ENCODE results near the gene COL8A1. TPM values are rescaled to one million over a fixed set of nuclear protein-coding genes. Genes with fewer than 3 reads are reported as not detected.

COL8A1 gene
- total and polyA plus RNA-seq, 5 donors from 2014 or later = not detected

DNA sequence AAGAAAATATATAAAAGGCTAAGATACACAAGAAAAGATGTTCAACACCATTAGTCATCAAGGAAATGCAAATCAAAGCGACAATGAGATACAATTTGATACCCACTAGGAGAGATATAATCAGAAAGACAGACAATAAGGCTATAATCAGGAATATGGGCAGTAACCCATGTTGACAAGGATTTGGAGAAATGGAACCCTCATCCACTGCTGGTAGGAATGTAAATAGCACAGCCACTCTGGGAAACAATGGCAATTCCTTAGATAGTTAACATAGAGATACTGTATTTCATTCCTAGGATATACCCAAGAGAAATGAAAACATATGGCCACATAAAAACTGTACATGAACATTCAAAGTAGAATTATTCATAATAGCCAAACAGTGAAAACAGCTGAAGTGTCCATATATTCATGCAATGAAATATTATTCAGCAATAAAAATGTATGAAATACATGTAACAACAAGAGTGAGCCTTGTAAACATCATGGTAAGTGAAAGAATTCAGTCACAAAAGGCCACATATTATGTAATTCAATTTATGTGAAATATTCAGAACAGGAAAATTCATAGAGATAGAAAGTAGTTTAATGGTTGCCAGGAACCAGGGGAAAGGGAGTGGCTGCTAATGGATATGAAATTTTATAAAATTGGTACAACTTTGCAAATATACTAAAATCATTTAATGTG is 18.2 kb upstream of the COL8A1 start:
- Histone ChIP-seq H3K9me3 (ENCODE audit: control insufficient read depth in 2 of 2, low read length in 2 of 2) (no peaks in the 10 kb centered on the region), H3K27ac (ENCODE audit: insufficient read depth, low read length, poor library complexity, severe bottlenecking) (no peak overlapping the region), H3K27me3 (ENCODE audit: control insufficient read depth, insufficient read depth, low read length) (no peaks in the 10 kb centered on the region), H3K4me3 (ENCODE audit: low read depth, low read length) (no peak overlapping the region), H3K36me3 (ENCODE audit: control insufficient read depth, insufficient read depth, low read length) (no peaks in the 10 kb centered on the region), H3K4me1 (ENCODE audit: control insufficient read depth, insufficient read depth, low read length, poor library complexity, severe bottlenecking) (no peaks in the 10 kb centered on the region)
- Mint-ChIP-seq H3K4me1 (no peaks in the 10 kb centered on the region), H3K9me3 (peaks cover 0 to 10% (median 2%) of the 10 kb centered on the region in 7 donors), H3K27ac (no peak overlapping the region), H3K36me3 (no peaks in the 10 kb centered on the region), H3K4me3 (no peak overlapping the region), H3K27me3 (no peaks in the 10 kb centered on the region)
- no peak for ATAC-seq (ENCODE audit: low read depth in 2 of 2)
- no peak for DNase-seq

DNA sequence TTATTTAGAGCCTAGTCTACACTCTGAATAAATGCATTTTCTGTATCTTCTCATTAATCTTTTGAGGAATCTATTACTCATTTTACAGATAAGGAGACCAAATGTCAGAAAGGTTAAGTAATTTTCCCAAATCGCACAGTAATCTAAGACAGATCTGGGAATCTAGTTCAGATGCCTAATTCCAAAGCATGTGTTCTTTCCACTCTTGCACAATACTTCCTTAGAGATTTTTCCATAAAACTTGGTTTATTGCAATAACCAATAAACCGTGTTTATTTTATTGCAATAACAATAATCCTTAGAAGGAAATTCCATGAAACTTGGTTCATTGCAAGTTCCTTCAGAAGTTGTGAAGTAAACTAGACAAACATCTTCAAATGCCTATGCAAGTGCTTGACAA is 17.4 kb upstream of the COL8A1 start:
- Mint-ChIP-seq H3K27me3 (no peaks in the 10 kb centered on the region), H3K4me3 (no peak overlapping the region), H3K27ac (no peak overlapping the region), H3K4me1 (no peaks in the 10 kb centered on the region), H3K9me3 (peaks cover 0 to 8% (median under 1%) of the 10 kb centered on the region in 7 donors), H3K36me3 (no peaks in the 10 kb centered on the region)
- H3K27ac ChIP-seq (ENCODE audit: insufficient read depth, low read length, poor library complexity, severe bottlenecking) = no peak overlapping the region
- H3K27me3 ChIP-seq (ENCODE audit: control insufficient read depth, insufficient read depth, low read length) = no peaks in the 10 kb centered on the region
- no peaks in the 10 kb centered on the region for H3K36me3 ChIP-seq (ENCODE audit: control insufficient read depth, insufficient read depth, low read length)
- no peak for ATAC-seq (ENCODE audit: low read depth in 2 of 2)
- no peak for DNase-seq
- no peak overlapping the region for H3K4me3 ChIP-seq (ENCODE audit: low read depth, low read length)
- H3K4me1 ChIP-seq (ENCODE audit: control insufficient read depth, insufficient read depth, low read length, poor library complexity, severe bottlenecking) = no peaks in the 10 kb centered on the region
- H3K9me3 ChIP-seq (ENCODE audit: control insufficient read depth in 2 of 2, low read length in 2 of 2) = no peaks in the 10 kb centered on the region

DNA sequence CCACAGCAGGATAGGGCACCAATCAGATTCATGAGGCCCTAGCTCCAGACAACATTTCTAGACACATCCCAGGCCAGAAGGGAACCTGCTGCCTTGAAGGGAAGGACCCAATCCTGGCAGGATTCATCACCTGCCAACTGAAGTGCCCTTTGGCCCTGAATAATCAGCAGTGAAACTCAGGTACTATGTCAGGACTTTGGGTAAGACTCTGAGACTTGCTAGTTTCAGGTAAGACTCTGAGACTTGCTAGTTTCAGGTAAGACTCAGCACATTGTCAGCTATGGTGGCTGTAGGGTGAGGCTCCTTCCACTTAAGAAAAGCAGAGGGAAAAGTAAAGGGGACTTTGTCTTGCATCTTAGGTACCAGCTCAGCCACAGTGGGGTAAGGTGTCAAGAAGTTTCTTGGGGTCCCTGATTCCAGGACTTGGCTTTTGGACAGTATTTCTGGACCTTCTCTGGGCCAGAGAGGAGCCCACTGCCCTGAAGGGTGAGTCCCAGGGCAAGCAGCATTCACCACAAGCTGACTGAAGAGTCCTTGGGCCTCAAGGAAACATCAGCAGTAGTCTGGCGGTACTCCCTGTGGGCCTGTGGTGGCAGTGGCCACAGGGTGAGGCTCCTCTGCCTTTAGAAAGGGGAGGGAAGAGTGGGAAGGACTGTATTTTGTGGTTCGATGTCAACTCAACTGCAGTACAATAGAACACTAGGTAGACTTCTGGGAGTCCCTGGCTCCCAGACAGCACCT is 13.7 kb upstream of the COL8A1 start:
- ATAC-seq (ENCODE audit: low read depth in 2 of 2) (no peak), DNase-seq (no peak)
- no peaks in the 10 kb centered on the region for H3K27me3 ChIP-seq (ENCODE audit: control insufficient read depth, insufficient read depth, low read length)
- Mint-ChIP-seq H3K4me1 (no peaks in the 10 kb centered on the region), H3K27me3 (no peaks in the 10 kb centered on the region), H3K36me3 (no peaks in the 10 kb centered on the region), H3K9me3 (peaks cover 0 to 10% (median 0%) of the 10 kb centered on the region in 7 donors), H3K27ac (no peak overlapping the region), H3K4me3 (no peak overlapping the region)
- H3K9me3 ChIP-seq (ENCODE audit: control insufficient read depth in 2 of 2, low read length in 2 of 2) = no peaks in the 10 kb centered on the region
- no peak overlapping the region for H3K27ac ChIP-seq (ENCODE audit: insufficient read depth, low read length, poor library complexity, severe bottlenecking)
- no peaks in the 10 kb centered on the region for H3K36me3 ChIP-seq (ENCODE audit: control insufficient read depth, insufficient read depth, low read length)
- H3K4me3 ChIP-seq (ENCODE audit: low read depth, low read length) = no peak overlapping the region
- no peaks in the 10 kb centered on the region for H3K4me1 ChIP-seq (ENCODE audit: control insufficient read depth, insufficient read depth, low read length, poor library complexity, severe bottlenecking)

DNA sequence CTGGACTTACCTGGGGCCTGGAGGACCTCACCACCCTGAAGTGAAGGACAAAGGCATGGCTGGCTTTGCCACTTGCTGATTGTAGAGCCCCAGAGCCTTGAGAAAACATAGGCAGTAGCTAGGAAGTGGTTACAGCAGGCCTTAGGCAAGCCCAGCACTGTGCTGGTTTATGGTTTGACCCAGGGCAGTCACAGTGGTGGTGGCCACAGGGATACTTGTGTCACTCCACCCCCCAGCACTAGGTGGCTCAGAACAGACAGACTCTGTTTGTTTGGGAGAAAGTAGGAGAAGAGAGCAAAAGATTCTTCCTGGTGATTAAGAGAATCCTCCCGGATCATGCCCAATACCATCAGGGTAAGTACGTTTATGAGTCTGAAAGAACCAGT is 13.2 kb upstream of the COL8A1 start:
- ATAC-seq (ENCODE audit: low read depth in 2 of 2) (no peak), DNase-seq (no peak)
- Mint-ChIP-seq H3K27ac (no peak overlapping the region), H3K9me3 (peaks cover 0 to 7% (median 0%) of the 10 kb centered on the region in 7 donors), H3K4me3 (no peak overlapping the region), H3K4me1 (no peaks in the 10 kb centered on the region), H3K27me3 (no peaks in the 10 kb centered on the region), H3K36me3 (no peaks in the 10 kb centered on the region)
- Histone ChIP-seq H3K36me3 (ENCODE audit: control insufficient read depth, insufficient read depth, low read length) (no peaks in the 10 kb centered on the region), H3K9me3 (ENCODE audit: control insufficient read depth in 2 of 2, low read length in 2 of 2) (no peaks in the 10 kb centered on the region), H3K27ac (ENCODE audit: insufficient read depth, low read length, poor library complexity, severe bottlenecking) (no peak overlapping the region), H3K27me3 (ENCODE audit: control insufficient read depth, insufficient read depth, low read length) (no peaks in the 10 kb centered on the region), H3K4me3 (ENCODE audit: low read depth, low read length) (no peak overlapping the region), H3K4me1 (ENCODE audit: control insufficient read depth, insufficient read depth, low read length, poor library complexity, severe bottlenecking) (no peaks in the 10 kb centered on the region)

DNA sequence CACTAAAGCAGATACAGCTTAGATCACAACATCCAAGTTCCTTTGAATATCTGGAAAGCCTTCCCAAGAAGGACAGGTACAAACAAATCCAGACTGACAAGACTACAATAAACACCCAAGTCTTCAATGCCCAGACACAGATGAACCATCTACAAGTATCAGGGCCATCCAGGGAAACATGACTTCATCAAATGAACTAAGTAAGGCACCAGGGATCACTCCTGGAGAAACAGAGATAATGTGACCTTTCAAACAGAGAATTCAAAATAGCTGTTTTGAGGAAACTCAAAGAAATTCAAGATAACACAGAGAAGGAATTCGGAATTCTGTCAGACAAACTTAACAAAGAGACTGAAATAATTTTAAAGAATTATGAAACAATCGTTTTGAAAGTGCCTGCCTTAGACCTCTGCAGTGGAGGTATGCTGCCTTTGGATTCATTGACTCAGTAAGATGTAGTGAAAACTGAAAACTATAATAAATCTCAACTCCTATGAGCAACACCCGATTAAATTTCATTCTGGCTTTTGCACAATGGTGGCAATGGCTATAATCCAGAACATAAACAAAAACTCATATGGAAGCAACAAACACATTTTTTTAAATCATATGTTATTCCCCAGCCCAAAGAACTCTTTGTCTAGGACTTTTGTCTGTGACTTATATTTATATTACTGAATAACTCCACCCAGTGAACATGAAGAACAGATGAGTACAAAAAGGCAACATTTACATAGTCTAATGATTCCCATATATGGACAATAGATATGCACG is 12.6 kb upstream of the COL8A1 start:
- H3K27me3 Mint-ChIP-seq = no peaks in the 10 kb centered on the region
- no peak overlapping the region for H3K27ac Mint-ChIP-seq
- H3K9me3 Mint-ChIP-seq = peaks cover 0 to 7% (median 0%) of the 10 kb centered on the region in 7 donors
- DNase-seq = no peak
- Histone ChIP-seq H3K36me3 (ENCODE audit: control insufficient read depth, insufficient read depth, low read length) (no peaks in the 10 kb centered on the region), H3K27ac (ENCODE audit: insufficient read depth, low read length, poor library complexity, severe bottlenecking) (no peak overlapping the region), H3K9me3 (ENCODE audit: control insufficient read depth in 2 of 2, low read length in 2 of 2) (no peaks in the 10 kb centered on the region), H3K4me1 (ENCODE audit: control insufficient read depth, insufficient read depth, low read length, poor library complexity, severe bottlenecking) (no peaks in the 10 kb centered on the region), H3K4me3 (ENCODE audit: low read depth, low read length) (no peak overlapping the region), H3K27me3 (ENCODE audit: control insufficient read depth, insufficient read depth, low read length) (no peaks in the 10 kb centered on the region)
- H3K4me1 Mint-ChIP-seq = no peaks in the 10 kb centered on the region
- no peak overlapping the region for H3K4me3 Mint-ChIP-seq
- no peak for ATAC-seq (ENCODE audit: low read depth in 2 of 2)
- no peaks in the 10 kb centered on the region for H3K36me3 Mint-ChIP-seq

DNA sequence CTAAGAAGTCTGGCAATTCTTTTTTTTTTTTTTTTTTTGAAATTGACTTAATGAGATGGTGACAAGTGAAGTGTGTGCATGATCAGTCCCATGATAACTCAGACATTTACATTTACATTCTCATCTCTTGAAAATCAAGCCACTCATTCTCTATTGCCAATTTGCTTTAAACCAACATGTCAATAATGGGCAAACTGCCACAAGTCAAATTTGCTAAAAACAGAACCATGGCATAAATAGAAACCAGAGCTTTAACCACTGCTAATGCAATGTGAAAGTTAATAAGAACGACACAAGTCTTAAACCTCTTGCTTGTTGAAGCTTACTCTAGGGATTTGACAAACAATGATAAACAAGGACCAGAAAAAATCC is 12.0 kb upstream of the COL8A1 start:
- H3K27ac Mint-ChIP-seq = no peak overlapping the region
- H3K9me3 Mint-ChIP-seq = peaks cover 0 to 9% (median 0%) of the 10 kb centered on the region in 7 donors

DNA sequence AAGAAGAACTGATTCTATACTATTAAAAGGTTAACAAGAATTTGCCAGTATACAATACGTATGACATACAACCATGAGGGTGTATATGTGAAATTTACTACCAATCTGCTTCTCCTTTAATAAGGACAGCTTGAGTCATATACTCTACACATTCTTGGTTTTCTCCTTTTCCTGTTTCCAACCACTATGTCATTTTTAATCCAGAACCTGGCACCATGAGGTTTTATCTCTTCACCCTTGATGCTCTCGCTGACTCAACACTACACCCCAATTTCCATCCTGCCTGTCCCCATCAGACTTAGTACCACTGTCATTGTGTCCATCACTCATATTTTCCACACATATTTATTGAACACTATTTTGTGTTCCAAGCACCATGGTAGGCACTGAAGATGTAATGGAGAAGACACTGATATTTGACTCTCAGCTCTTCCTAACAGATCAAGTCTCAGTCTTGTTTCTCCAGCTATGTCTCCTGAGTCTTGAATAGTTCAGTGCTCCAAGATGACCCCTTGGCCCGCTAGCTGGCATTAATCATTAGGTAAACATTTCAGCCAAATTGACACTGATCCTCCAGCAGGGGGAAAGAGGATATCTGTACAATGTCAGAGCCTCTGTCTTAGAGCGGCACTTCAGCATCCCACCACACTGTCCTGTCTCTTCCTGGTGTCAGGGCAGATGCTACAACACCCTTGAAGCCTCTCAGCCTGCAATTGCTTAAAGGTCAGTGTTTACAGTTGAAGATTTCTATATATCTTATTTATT is 11.2 kb upstream of the COL8A1 start:
- H3K9me3 ChIP-seq (ENCODE audit: control insufficient read depth in 2 of 2, low read length in 2 of 2) = no peaks in the 10 kb centered on the region
- Mint-ChIP-seq H3K27ac (no peak overlapping the region), H3K9me3 (peaks cover 0 to 7% (median 0%) of the 10 kb centered on the region in 7 donors), H3K27me3 (no peaks in the 10 kb centered on the region), H3K4me1 (no peaks in the 10 kb centered on the region), H3K36me3 (no peaks in the 10 kb centered on the region), H3K4me3 (no peak overlapping the region)
- ATAC-seq (ENCODE audit: low read depth in 2 of 2) (no peak), DNase-seq (no peak)
- no peak overlapping the region for H3K27ac ChIP-seq (ENCODE audit: insufficient read depth, low read length, poor library complexity, severe bottlenecking)
- no peaks in the 10 kb centered on the region for H3K4me1 ChIP-seq (ENCODE audit: control insufficient read depth, insufficient read depth, low read length, poor library complexity, severe bottlenecking)
- no peak overlapping the region for H3K4me3 ChIP-seq (ENCODE audit: low read depth, low read length)
- H3K36me3 ChIP-seq (ENCODE audit: control insufficient read depth, insufficient read depth, low read length) = no peaks in the 10 kb centered on the region
- H3K27me3 ChIP-seq (ENCODE audit: control insufficient read depth, insufficient read depth, low read length) = no peaks in the 10 kb centered on the region

More for the DNA sequence above, 12.0 kb upstream of the COL8A1 start:
- Mint-ChIP-seq H3K36me3 (no peaks in the 10 kb centered on the region), H3K27me3 (no peaks in the 10 kb centered on the region), H3K4me1 (no peaks in the 10 kb centered on the region), H3K4me3 (no peak overlapping the region)
- Histone ChIP-seq H3K36me3 (ENCODE audit: control insufficient read depth, insufficient read depth, low read length) (no peaks in the 10 kb centered on the region), H3K9me3 (ENCODE audit: control insufficient read depth in 2 of 2, low read length in 2 of 2) (no peaks in the 10 kb centered on the region), H3K27ac (ENCODE audit: insufficient read depth, low read length, poor library complexity, severe bottlenecking) (no peak overlapping the region), H3K4me3 (ENCODE audit: low read depth, low read length) (no peak overlapping the region), H3K4me1 (ENCODE audit: control insufficient read depth, insufficient read depth, low read length, poor library complexity, severe bottlenecking) (no peaks in the 10 kb centered on the region), H3K27me3 (ENCODE audit: control insufficient read depth, insufficient read depth, low read length) (no peaks in the 10 kb centered on the region)
- ATAC-seq (ENCODE audit: low read depth in 2 of 2) (no peak), DNase-seq (no peak)

All from CD4-positive, CD25-positive, alpha-beta regulatory T cell (primary cell).